Activated CD8-positive, alpha-beta T cell treated with anti-CD3 and anti-CD28 coated beads for 36 hours (primary cell): Measurements from ENCODE around the gene AGFG2. TPM values are rescaled to one million over a fixed set of nuclear protein-coding genes. Genes with fewer than 3 reads are reported as not detected.
A peak's percentile ranks its signal among the peaks of the same experiment; 100 is the strongest.

Experiments
- ATAC-seq: fragments of 200-7000 bp; cut with Tn5 transposase; one replicate; pipeline ENCODE4 v1.10.0; 2021; ENCODE audit warnings: mild to moderate bottlenecking, moderate library complexity
- CTCF ChIA-PET: fragments of 350-600 bp; sonication (Branson Sonifier 250); formaldehyde crosslinking; loops from one replicate; lab custom pipeline; 2021; ENCODE audit warnings: antibody characterized with exemption; lab: Charles Lee
- POLR2A ChIA-PET: fragments of 350-600 bp; sonication (Branson Sonifier 250); formaldehyde crosslinking; loops from one replicate; lab custom pipeline; 2021; ENCODE audit warnings: antibody characterized with exemption; lab: Charles Lee
- DNase-seq: peaks from one replicate; pipeline ENCODE4 v3.0.0-alpha.2; 2020
- H3K27ac Mint-ChIP-seq: one replicate; pipeline ENCODE4 v1.8.0; 2021; ENCODE audit warnings: mild to moderate bottlenecking, mixed read lengths
- H3K27me3 Mint-ChIP-seq: one replicate; pipeline ENCODE4 v1.8.0; 2021; ENCODE audit warnings: mixed read lengths
- H3K36me3 Mint-ChIP-seq: one replicate; pipeline ENCODE4 v1.8.0; 2021; ENCODE audit warnings: low read depth, mixed read lengths
- H3K4me1 Mint-ChIP-seq: one replicate; pipeline ENCODE4 v1.8.0; 2021; ENCODE audit warnings: low read depth, mixed read lengths
- H3K4me3 Mint-ChIP-seq: one replicate; pipeline ENCODE4 v1.8.0; 2021; ENCODE audit warnings: mild to moderate bottlenecking, moderate library complexity, mixed read lengths
- H3K9me3 Mint-ChIP-seq: one replicate; pipeline ENCODE4 v1.8.0; 2021; ENCODE audit warnings: mixed read lengths
- CTCF ChIP-seq: fragments of 200-600 bp; IDR thresholded peaks from one replicate; pipeline ENCODE4 v1.8.0; 2022; ENCODE audit warnings: antibody characterized with exemption, mild to moderate bottlenecking
- intact Hi-C: fragments of 100-400 bp; cut with micrococcal nuclease; formaldehyde crosslinking; loops from one replicate; pipeline ENCODE4 v1.10.0; 2022
- total RNA-seq, 2 experiments: library from RNA; stranded (reverse); gene quantifications; one replicate each; pipeline ENCODE4 v1.2.3, GENCODE V29; 2021

Gene AGFG2
- total RNA-seq, 2 experiments from 2014 or later, result 45.6 to 45.8 TPM

- TF ChIP-seq CTCF, result no peak
- H3K4me3 Mint-ChIP-seq, result peak within 1 kb of the TSS; percentile 98
- H3K36me3 Mint-ChIP-seq, result peaks cover 2% of the 10 kb centered on the region
- DNase-seq, result peak; percentile 99
- POLR2A ChIA-PET, result interaction anchor here (0.9 to 4.9 kb wide), 15 partner anchors 9 to 157 kb away, joined by 3 to 22 read pairs (median 5); partner anchors contain the start of genes MEPCE, MOSPD3, PCOLCE and POP7
- peak within 1 kb of the TSS; percentile 93 for H3K27ac Mint-ChIP-seq
- peak; percentile 84 for ATAC-seq
- intact Hi-C loops, result no loop called here
- H3K27me3 Mint-ChIP-seq, result peaks cover 5% of the 10 kb centered on the region
- no peaks in the 10 kb centered on the region for H3K9me3 Mint-ChIP-seq
- H3K4me1 Mint-ChIP-seq, result peaks cover 20% of the 10 kb centered on the region
- CTCF ChIA-PET, result interaction anchor here (0.6 to 6.4 kb wide), 22 partner anchors 15 to 139 kb away, joined by 3 to 39 read pairs (median 4); partner anchors contain the start of genes MOSPD3 and POP7
Observed at GRCh38 chr7:100586266-100587025, 47.4 kb downstream of the AGFG2 start, which contains the start of gene FBXO24. Gene FBXO24 (plus strand): TSS chr7:100586328. CDS start chr7:100586626, 298 bp downstream.

- no peak overlapping the region for H3K27ac Mint-ChIP-seq
- ChIA-PET CTCF (interaction anchor here (0.7 to 6.4 kb wide), 18 partner anchors 10 to 460 kb away, joined by 3 to 30 read pairs (median 4); partner anchors contain the start of genes MOSPD3, POP7 and SLC12A9), POLR2A (interaction anchor here (1.3 kb wide), 1 partner anchor 17 kb away, joined by 4 read pairs; no protein-coding TSS in a partner anchor)
- H3K36me3 Mint-ChIP-seq, result no peaks in the 10 kb centered on the region
- DNase-seq, result no peak
- no peaks in the 10 kb centered on the region for H3K9me3 Mint-ChIP-seq
- peak overlapping the region; percentile 26 for H3K4me3 Mint-ChIP-seq
- peak; percentile 17 for TF ChIP-seq CTCF
- peaks cover 8% of the 10 kb centered on the region for H3K4me1 Mint-ChIP-seq
- intact Hi-C loops, result no loop called here
- ATAC-seq, result no peak
- peaks cover 5% of the 10 kb centered on the region for H3K27me3 Mint-ChIP-seq
Observed at GRCh38 chr7:100588438-100588837, 49.4 kb downstream of the AGFG2 start.

DNA sequence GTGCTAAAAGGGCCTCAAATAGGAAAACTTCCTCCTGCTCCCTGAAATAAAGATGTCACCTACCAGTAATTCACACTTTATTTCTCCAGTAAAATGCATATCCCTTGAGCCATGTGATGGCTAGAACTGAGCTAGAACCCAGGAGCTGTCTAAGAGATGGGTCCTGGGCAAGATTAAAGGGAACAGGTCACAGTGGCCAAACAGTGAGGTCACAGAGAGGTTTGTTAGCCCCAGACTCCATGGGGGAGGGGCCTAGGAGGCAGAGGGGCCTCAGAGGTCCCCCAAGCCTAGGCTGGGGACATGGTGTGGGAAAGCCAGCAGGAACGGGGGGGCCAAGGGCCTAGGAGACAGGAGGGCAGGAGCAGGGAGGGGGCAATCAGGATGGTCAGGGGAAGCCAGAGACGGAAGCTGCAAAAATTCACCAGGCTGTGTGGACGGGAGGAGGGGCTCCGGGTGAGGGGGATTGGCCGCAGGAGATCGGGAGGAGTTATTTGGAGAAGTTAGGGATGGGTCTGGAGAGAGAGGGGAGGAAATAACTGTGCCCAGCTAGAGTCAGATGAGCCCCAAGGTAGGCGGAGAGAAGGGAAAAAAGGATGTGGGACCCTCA is 50.4 kb downstream of the AGFG2 start:
- Mint-ChIP-seq H3K4me3 (no peak overlapping the region), H3K4me1 (peaks cover 2% of the 10 kb centered on the region), H3K36me3 (no peaks in the 10 kb centered on the region), H3K9me3 (no peaks in the 10 kb centered on the region), H3K27me3 (peaks cover 5% of the 10 kb centered on the region), H3K27ac (no peak overlapping the region)
- CTCF ChIA-PET, result interaction anchor here (0.8 to 6.4 kb wide), 16 partner anchors 9 to 461 kb away, joined by 3 to 30 read pairs (median 3); partner anchors contain the start of genes MOSPD3, POP7 and SLC12A9
- ATAC-seq, result no peak
- no peak for DNase-seq
- no peak for TF ChIP-seq CTCF
- intact Hi-C loops, result no loop called here
- POLR2A ChIA-PET, result interaction anchor here (1.3 kb wide), 1 partner anchor 16 kb away, joined by 4 read pairs; no protein-coding TSS in a partner anchor

DNA sequence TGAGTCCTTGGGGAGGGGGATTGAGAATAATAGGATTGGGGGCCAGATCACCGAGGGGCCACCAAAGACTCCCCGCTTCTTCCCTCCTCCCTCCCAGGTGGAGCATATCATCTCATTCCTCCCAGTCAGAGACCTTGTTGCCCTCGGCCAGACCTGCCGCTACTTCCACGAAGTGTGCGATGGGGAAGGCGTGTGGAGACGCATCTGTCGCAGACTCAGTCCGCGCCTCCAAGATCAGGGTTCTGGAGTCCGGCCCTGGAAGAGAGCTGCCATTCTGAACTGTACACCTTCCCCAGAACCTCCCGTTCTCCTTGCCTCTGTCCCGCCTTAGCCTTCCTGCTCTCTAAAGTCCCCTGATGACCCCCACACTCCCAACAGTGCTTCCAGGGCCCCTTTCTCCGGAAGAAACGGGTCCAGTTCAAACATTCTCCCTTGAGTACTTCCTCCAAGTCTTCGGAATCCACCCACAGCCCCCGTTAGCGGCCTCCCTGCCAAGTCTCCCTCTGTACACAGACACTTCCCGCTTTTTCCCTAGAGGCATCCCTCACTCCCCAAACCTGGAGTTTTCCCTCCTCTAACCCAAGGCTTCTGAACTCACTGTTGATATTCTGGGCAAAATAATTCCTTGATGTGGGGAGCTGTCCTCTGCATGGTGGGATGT is 51.2 kb downstream of the AGFG2 start:
- DNase-seq (no peak), ATAC-seq (no peak)
- no peak overlapping the region for H3K4me3 Mint-ChIP-seq
- no peak for TF ChIP-seq CTCF
- intact Hi-C loops, result no loop called here
- H3K27me3 Mint-ChIP-seq, result peaks cover 5% of the 10 kb centered on the region
- no peaks in the 10 kb centered on the region for H3K9me3 Mint-ChIP-seq
- peaks cover 2% of the 10 kb centered on the region for H3K4me1 Mint-ChIP-seq
- CTCF ChIA-PET, result interaction anchor here (1.0 to 1.6 kb wide), 3 partner anchors 26 to 101 kb away, joined by 3 to 8 read pairs (median 3); no protein-coding TSS in a partner anchor
- POLR2A ChIA-PET, result interaction anchor here (1.4 kb wide), 1 partner anchor 13 kb away, joined by 4 read pairs; no protein-coding TSS in a partner anchor
- H3K36me3 Mint-ChIP-seq, result no peaks in the 10 kb centered on the region
- H3K27ac Mint-ChIP-seq, result no peak overlapping the region
